ENCODE results near the gene CGNL1. TPM values are rescaled to one million over a fixed set of nuclear protein-coding genes. Genes with fewer than 3 reads are reported as not detected.

The CGNL1 gene
- polyA plus RNA-seq, 1 experiment = 0.06 TPM

DNA sequence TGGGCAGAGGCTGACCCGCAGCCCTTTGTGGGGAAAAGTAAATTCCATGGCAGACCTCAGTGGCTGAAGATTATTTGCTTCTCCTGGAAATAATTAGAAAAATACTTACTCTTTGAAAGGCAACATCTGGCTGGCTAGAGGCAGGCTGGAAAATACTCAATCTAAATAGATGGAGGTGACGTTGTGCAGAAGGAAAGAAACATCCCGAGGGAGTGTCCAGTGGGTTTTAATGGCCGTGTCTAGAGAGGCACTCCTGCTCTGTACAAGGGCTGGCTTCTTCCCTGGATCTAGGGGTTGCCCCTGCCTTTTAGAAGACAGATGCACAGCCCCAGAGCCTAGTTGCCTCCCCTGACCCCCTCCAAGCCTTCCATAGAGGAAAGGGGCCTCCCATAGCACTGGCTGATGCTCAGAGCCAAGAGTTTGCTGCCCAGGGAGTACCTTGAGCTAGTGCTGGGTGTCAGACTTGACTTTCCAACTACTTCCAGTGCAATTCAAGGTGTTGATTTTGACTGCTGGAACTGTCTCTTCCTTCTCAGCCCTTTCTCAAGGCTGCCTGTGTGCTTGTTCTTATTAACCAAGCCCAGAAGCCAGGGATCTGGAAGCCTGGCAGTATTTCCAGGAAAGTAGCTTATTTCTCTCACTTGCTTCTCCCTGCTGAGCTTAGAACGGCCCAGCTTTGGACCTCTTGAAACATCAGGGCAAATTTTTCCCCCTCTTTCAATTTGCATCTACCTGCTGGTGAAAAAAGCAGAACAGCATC is 27.4 kb downstream of the CGNL1 start:
- POLR2A ChIA-PET = no interaction called here
- TF ChIP-seq, protein P1, sequence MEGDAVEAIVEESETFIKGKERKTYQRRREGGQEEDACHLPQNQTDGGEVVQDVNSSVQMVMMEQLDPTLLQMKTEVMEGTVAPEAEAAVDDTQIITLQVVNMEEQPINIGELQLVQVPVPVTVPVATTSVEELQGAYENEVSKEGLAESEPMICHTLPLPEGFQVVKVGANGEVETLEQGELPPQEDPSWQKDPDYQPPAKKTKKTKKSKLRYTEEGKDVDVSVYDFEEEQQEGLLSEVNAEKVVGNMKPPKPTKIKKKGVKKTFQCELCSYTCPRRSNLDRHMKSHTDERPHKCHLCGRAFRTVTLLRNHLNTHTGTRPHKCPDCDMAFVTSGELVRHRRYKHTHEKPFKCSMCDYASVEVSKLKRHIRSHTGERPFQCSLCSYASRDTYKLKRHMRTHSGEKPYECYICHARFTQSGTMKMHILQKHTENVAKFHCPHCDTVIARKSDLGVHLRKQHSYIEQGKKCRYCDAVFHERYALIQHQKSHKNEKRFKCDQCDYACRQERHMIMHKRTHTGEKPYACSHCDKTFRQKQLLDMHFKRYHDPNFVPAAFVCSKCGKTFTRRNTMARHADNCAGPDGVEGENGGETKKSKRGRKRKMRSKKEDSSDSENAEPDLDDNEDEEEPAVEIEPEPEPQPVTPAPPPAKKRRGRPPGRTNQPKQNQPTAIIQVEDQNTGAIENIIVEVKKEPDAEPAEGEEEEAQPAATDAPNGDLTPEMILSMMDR (IDR thresholded peaks at IDR 0.05; ENCODE audit: insufficient read depth, low read depth, low read length) = no peak
- Histone ChIP-seq H3K36me3 (ENCODE audit: control insufficient read depth, insufficient read depth, low read length) (no peaks in the 10 kb centered on the region), H3K4me3 (ENCODE audit: low read depth, low read length) (no peak overlapping the region), H3K27me3 (ENCODE audit: control insufficient read depth, insufficient read depth, low read length) (peaks cover 6% of the 10 kb centered on the region)
- no peak for DNase-seq (ENCODE audit: low read depth)
- CTCF ChIA-PET = interaction anchor here (2.0 kb wide), 1 partner anchor 63 kb away, joined by 5 read pairs; no protein-coding TSS in a partner anchor

DNA sequence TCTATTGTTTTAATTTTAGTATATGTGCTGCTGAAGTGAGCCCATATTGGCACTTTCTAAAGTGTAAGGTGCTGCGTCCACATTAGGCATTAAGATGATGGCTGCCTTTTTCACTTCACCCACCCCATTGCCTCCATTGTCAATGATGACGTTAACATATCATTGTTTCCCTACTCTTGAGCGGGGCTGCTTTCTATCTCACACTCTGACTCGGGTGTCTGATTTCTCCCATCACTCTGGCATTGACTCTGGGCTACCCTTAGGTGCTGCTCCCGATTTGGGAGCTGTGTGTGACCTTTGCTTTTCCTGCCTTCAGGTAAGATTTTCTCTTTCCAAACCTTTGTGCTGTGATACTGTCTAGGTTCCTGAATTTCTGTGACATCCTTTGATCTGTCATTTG is 28.8 kb downstream of the CGNL1 start:
- peaks cover 6% of the 10 kb centered on the region for H3K27me3 ChIP-seq (ENCODE audit: control insufficient read depth, insufficient read depth, low read length)
- TF ChIP-seq, protein P1 (IDR thresholded peaks at IDR 0.05; ENCODE audit: insufficient read depth, low read depth, low read length) = no peak
- ChIA-PET CTCF (no interaction called here), POLR2A (no interaction called here)
- no peaks in the 10 kb centered on the region for H3K36me3 ChIP-seq (ENCODE audit: control insufficient read depth, insufficient read depth, low read length)
- no peak overlapping the region for H3K4me3 ChIP-seq (ENCODE audit: low read depth, low read length)
- DNase-seq (ENCODE audit: low read depth) = no peak

DNA sequence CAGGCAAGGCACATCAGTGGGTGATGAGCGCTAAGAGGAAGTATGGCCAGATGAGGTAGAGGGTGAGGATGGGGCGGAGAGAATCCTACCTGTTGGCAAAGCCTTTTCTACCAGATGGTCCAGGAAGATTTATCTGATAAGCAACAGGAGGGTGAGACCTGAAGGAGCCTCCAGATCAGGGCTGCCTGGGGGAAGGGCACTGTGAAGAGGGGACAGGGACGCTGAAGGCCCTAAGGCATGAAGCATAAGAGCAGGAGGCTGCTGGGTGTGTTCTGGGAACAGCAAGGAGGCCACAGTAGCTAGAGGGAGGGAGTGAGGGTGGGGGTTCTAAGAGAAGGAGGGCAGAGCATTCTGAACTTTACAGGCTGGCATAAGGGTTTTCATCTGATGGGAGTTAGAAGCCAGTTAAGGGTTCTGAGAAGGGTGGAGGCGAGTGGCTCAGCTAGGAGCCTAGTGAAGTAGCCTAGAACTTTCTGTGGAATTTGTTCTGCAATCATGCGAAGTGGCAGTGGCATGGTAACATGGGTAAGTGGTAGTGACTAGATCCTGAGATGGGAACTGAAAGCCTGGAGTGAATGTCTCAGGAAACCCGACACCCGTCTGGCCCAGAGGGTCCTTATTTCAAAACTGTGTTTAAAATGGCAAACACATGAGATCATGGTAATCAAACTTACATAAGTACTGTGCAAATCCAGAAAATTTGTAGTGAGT is 29.9 kb downstream of the CGNL1 start:
- CTCF ChIA-PET = no interaction called here
- Histone ChIP-seq H3K4me3 (ENCODE audit: low read depth, low read length) (no peak overlapping the region), H3K36me3 (ENCODE audit: control insufficient read depth, insufficient read depth, low read length) (no peaks in the 10 kb centered on the region), H3K27me3 (ENCODE audit: control insufficient read depth, insufficient read depth, low read length) (peaks cover 6% of the 10 kb centered on the region)
- POLR2A ChIA-PET = no interaction called here
- DNase-seq (ENCODE audit: low read depth) = no peak
- TF ChIP-seq, protein P1 (IDR thresholded peaks at IDR 0.05; ENCODE audit: insufficient read depth, low read depth, low read length) = no peak

DNA sequence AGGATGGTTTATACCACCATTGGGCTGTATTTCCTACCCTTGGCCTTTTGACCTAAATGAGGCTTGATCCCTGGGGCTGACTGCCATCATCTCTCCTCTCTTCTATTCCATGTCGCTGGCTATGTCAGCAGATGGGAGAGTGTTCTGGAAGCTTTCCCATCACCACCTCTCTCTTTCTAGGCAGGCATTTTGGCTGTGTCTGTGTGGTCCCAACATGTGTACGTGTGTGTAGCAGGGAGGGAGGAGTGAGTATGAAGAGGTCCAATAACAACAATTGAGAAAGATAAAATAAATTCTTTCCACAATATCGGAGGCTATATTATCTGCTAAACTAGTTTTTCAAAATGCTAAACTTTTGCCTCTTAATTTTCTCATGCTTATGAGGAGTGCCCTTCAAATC is 34.1 kb downstream of the CGNL1 start:
- CTCF ChIA-PET = interaction anchor here (1.8 kb wide), 1 partner anchor 18 kb away, joined by 5 read pairs; no protein-coding TSS in a partner anchor
- POLR2A ChIA-PET = no interaction called here
- no peak for DNase-seq (ENCODE audit: low read depth)
- Histone ChIP-seq H3K4me3 (ENCODE audit: low read depth, low read length) (no peak overlapping the region), H3K36me3 (ENCODE audit: control insufficient read depth, insufficient read depth, low read length) (no peaks in the 10 kb centered on the region), H3K27me3 (ENCODE audit: control insufficient read depth, insufficient read depth, low read length) (peaks cover 8% of the 10 kb centered on the region)
- TF ChIP-seq, protein P1 (IDR thresholded peaks at IDR 0.05; ENCODE audit: insufficient read depth, low read depth, low read length) = no peak

Measured in BJ (cell line).